Lung (tissue), 12 donors: ENCODE data around the gene EXO1. TPM values are rescaled to one million over a fixed set of nuclear protein-coding genes. Genes with fewer than 3 reads are reported as not detected.

Source experiments
- ATAC-seq: fragments of 200-7000 bp; cut with Tn5 transposase; one replicate; pipeline ENCODE4 v1.9.1; 2020; ENCODE audit warnings: moderate number of reproducible peaks; ENCODE audit not compliant: insufficient read depth, low FRiP score
- DNase-seq, 3 donors: peaks; one replicate each; pipeline ENCODE4 v3.0.0-alpha.2; 2013 to 2017
- H3K27ac ChIP-seq, 2 donors: one replicate each; pipeline ENCODE4 v1.5.1; 2013; ENCODE audit warnings: mild to moderate bottlenecking in 2 of 2, moderate library complexity in 2 of 2, control low read depth in 1 of 2, inconsistent platforms in 1 of 2, low read depth in 1 of 2, low read length in 1 of 2
- H3K27me3 ChIP-seq, 3 donors: one replicate each; pipeline ENCODE4 v1.5.1; 2013; ENCODE audit warnings: low read length in 2 of 3; ENCODE audit not compliant: control insufficient read depth in 3 of 3, insufficient read depth in 3 of 3
- H3K36me3 ChIP-seq, 4 donors: one replicate each; pipeline ENCODE4 v1.5.1; 2013; ENCODE audit warnings: low read length in 4 of 4, mild to moderate bottlenecking in 1 of 4, moderate library complexity in 1 of 4; ENCODE audit not compliant: control insufficient read depth in 4 of 4, insufficient read depth in 4 of 4
- H3K4me1 ChIP-seq, 5 donors: one replicate each; pipeline ENCODE4 v1.5.1; 2013; ENCODE audit warnings: low read length in 5 of 5, mild to moderate bottlenecking in 2 of 5, moderate library complexity in 1 of 5; ENCODE audit not compliant: control insufficient read depth in 5 of 5, insufficient read depth in 5 of 5
- H3K4me3 ChIP-seq: one replicate; pipeline ENCODE4 v1.5.1; 2013; ENCODE audit warnings: mild to moderate bottlenecking, control low read depth, moderate library complexity
- H3K9ac ChIP-seq, 2 donors: one replicate each; pipeline ENCODE4 v1.5.1; 2013; ENCODE audit warnings: low read length in 2 of 2, control low read depth in 1 of 2; ENCODE audit not compliant: insufficient read depth in 1 of 2
- H3K9me3 ChIP-seq, 4 donors: one replicate each; pipeline ENCODE4 v1.5.1; 2013; ENCODE audit warnings: low read length in 3 of 4, mild to moderate bottlenecking in 1 of 4, moderate library complexity in 1 of 4; ENCODE audit not compliant: control insufficient read depth in 4 of 4, insufficient read depth in 3 of 4
- WGBS, 2 donors: extraction: QIAGEN DNeasy Blood & Tissue Kit; methylation state at CpG; one replicate each; pipeline ENCODE4 v1.1.7; 2013; 5-methylcytosine and 5-hydroxymethylcytosine counted together
- polyA plus RNA-seq, 2 donors: library from polyadenylated mRNA; stranded (reverse); fragments of 200-250 nt; gene quantifications; one replicate each; pipeline ENCODE4 v1.2.1, GENCODE V29; 2013
- total RNA-seq, 2 donors: library from RNA; depleted of rRNA in 1 of 2; stranded (reverse); fragments of >200 nt in 1 of 2; gene quantifications; one replicate each; pipeline ENCODE4 v1.2.1, GENCODE V29; 2014 to 2021
- TF ChIP-seq, protein P1 (sequence below): IDR thresholded peaks from 2 replicates; pipeline ENCODE4 v1.5.1; 2012; ENCODE audit warnings: mild to moderate bottlenecking; ENCODE audit errors: control extremely low read depth, extremely low read depth
- donor health status: control.
- donor health status: control.
- donor health status: Bipolar disorder and iron deficiency.
- donor health status: healthy.
- donor health status: DM: yes; HTN: yes; CAD: no.

Gene EXO1
- total and polyA plus RNA-seq, 4 donors, result 0.44 to 2.5 (median 0.92) TPM

DNA sequence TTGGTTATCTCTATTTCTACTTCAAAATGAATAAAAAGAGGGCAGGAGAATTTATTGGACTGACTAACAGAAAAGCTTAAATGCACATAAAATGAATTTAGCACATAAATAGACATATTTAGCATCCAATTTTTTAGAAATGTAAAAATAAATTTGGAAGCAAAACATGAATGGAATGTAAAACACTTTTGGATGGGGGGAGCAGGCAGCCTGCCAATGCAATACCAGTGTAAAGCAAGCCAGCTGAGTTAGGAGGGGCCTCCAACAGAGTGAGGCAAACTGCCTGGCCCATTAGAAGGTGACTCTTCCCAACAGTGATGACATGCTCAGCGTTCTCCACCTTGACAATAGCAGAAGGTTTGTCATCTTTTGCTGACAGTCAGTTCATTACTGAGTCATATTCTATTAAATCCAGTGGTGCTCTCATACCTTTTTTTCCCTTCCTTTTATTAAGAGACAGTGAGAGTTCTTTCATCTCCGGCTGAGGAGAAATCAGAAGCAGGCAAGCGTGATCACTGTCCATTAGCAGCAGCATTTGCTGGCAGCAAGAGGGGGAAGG, 19.5 kb upstream of the EXO1 start:
- Histone ChIP-seq H3K27me3 (no peaks in the 10 kb centered on the region), H3K4me3 (no peak overlapping the region), H3K9me3 (no peaks in the 10 kb centered on the region), H3K36me3 (no peaks in the 10 kb centered on the region), H3K4me1 (peaks cover 0 to 6% (median 0%) of the 10 kb centered on the region in 5 donors), H3K27ac (no peak overlapping the region), H3K9ac (no peak overlapping the region)
- DNase-seq, result no peak
- WGBS, 2 donors, result 68% methylated on average over 3 of the region's 3 CpGs
- no peak for ATAC-seq
- TF ChIP-seq, protein P1, sequence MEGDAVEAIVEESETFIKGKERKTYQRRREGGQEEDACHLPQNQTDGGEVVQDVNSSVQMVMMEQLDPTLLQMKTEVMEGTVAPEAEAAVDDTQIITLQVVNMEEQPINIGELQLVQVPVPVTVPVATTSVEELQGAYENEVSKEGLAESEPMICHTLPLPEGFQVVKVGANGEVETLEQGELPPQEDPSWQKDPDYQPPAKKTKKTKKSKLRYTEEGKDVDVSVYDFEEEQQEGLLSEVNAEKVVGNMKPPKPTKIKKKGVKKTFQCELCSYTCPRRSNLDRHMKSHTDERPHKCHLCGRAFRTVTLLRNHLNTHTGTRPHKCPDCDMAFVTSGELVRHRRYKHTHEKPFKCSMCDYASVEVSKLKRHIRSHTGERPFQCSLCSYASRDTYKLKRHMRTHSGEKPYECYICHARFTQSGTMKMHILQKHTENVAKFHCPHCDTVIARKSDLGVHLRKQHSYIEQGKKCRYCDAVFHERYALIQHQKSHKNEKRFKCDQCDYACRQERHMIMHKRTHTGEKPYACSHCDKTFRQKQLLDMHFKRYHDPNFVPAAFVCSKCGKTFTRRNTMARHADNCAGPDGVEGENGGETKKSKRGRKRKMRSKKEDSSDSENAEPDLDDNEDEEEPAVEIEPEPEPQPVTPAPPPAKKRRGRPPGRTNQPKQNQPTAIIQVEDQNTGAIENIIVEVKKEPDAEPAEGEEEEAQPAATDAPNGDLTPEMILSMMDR, result no peak

DNA sequence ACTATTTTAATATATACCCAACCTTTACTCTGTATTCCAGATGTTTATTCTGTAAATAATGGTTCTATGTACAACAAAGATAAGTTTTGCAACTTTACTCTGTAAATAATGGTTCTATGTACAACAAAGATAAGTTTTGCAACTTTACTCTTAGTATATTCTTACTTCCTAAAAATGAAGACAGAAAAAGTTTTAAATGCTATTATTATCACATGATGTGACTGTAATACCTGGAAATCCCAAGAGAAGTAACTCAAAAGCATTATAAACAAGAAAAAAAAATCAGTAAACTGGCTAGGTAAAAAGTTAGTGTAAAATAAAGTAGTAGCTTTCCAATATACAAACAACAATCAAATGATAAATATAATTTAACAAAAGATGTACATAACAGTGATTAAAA, 18.5 kb upstream of the EXO1 start:
- Histone ChIP-seq H3K4me3 (no peak overlapping the region), H3K27ac (no peak overlapping the region), H3K27me3 (no peaks in the 10 kb centered on the region), H3K9me3 (no peaks in the 10 kb centered on the region), H3K4me1 (peaks cover 0 to 6% (median 0%) of the 10 kb centered on the region in 5 donors), H3K9ac (no peak overlapping the region), H3K36me3 (no peaks in the 10 kb centered on the region)
- no peak for ATAC-seq
- TF ChIP-seq, protein P1, result no peak
- DNase-seq, result no peak

DNA sequence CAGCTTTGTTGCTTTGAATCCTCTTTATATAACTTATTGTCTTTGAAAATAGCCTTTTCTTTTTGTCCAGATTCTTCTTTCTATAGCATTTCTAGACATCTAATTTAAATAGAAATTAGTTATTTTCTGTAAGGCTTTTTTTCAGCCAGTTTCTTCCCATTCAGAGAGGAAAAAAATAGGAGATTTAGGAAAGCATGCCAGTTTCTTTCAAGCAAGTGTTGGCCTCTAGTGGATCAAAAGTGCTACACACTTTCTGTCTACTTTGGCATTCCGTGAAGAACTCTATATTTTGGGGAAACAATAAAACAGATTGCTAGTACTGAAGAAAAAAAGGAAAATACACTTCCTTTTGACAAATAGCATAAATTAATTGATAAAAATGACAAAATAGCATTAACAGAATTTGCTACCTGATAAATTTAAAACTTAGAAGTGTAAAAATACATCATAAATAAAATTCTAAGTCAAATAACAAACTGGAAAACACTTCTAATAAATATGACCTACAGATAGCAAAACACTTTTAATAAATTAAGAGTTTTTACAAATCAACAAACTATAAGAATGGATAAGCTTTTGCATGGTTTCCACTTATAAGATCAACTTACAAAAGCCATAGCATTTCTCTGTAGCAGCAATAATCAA, 13.1 kb upstream of the EXO1 start:
- Histone ChIP-seq H3K4me3 (no peak overlapping the region), H3K9ac (no peak overlapping the region), H3K27ac (no peak overlapping the region), H3K9me3 (no peaks in the 10 kb centered on the region), H3K36me3 (no peaks in the 10 kb centered on the region), H3K4me1 (no peaks in the 10 kb centered on the region), H3K27me3 (peaks cover 0 to 2% (median 0%) of the 10 kb centered on the region in 3 donors)
- DNase-seq (peak in 2 of 3 donors; percentile 73 to 79), ATAC-seq (no peak)
- 0 to 3% methylated on average over 1 of the region's 1 CpG for WGBS, 2 donors
- TF ChIP-seq, protein P1, result peak; percentile 7

DNA sequence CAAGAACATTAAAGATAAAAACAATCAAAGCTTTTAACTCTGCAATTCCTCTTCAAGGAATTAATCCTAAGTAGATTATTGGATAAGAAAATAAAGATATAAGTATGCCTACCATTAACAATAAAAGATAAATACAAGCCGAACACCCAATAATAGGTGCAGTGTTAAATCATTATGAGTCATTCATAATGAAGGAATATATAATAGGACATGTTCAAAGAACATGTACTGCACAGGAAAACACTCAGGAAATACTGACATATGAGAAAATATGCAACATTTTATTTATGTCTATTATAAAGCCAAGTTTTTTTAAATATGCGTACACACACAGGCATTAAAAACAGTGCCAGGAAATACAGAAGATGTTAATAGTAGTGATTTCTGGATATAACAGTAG, 11.1 kb upstream of the EXO1 start:
- no peak overlapping the region for H3K27ac ChIP-seq
- no peaks in the 10 kb centered on the region for H3K9me3 ChIP-seq
- no peaks in the 10 kb centered on the region for H3K36me3 ChIP-seq
- H3K9ac ChIP-seq, result no peak overlapping the region
- WGBS, 2 donors, result 64 to 73% methylated on average over 2 of the region's 2 CpGs
- no peak overlapping the region for H3K4me3 ChIP-seq
- DNase-seq (no peak), ATAC-seq (no peak)
- no peaks in the 10 kb centered on the region for H3K4me1 ChIP-seq
- H3K27me3 ChIP-seq, result peaks cover 0 to 2% (median 0%) of the 10 kb centered on the region in 3 donors
- TF ChIP-seq, protein P1, result no peak
